Suprapubic skin (tissue), 3 donors: ENCODE data around the gene PXYLP1.

ENCODE experiments used
- CTCF ChIP-seq, 2 donors: fragments of 200-600 bp in 1 of 2; fragments of 450-650 bp in 1 of 2; sonication (generic) in 1 of 2; IDR thresholded peaks; one replicate each; pipeline ENCODE4 v1.5.1; 2016 to 2019; ENCODE audit warnings: antibody characterized with exemption in 2 of 2, mild to moderate bottlenecking in 1 of 2, moderate library complexity in 1 of 2
- POLR2A ChIP-seq, 2 donors: fragments of 450-650 bp; IDR thresholded peaks; one replicate each; pipeline ENCODE4 v1.6.1; 2017; ENCODE audit warnings: antibody characterized with exemption in 2 of 2, mild to moderate bottlenecking in 2 of 2, moderate library complexity in 2 of 2

DNA sequence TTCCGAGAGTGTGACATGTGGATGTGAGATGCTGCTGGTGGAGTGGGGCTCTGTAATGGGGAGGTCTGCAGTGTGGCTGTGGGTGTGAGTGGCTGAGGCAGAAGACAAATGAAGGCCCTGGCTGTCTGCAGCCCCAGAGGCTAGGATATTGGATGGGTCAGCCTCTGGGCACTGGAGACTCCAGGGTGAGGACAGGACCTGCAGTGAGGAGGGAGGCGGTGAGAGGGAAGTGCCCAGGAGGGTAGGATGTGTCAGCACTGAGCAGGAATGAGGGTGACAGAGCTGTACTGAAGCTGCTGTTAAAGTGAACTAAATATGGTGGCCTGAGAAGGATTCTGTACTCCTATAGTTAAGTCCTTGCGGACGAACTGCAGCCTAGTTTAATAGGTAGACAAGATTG, 27.3 kb upstream of the PXYLP1 start:
- TF ChIP-seq CTCF (IDR thresholded peaks at IDR 0.05) (no peak), POLR2A (IDR thresholded peaks at IDR 0.05) (no peak)
